Erythroblast (primary cell): ENCODE data around the gene SPSB3.

ENCODE experiments used
- GATA1 ChIP-seq: IDR thresholded peaks from 2 replicates; pipeline ENCODE4 v1.6.1; 2011; ENCODE audit warnings: low read depth, mild to moderate bottlenecking, control low read depth, low read length, moderate library complexity
- POLR2A ChIP-seq: IDR thresholded peaks from 2 replicates; pipeline ENCODE4 v1.6.1; 2011; ENCODE audit warnings: mild to moderate bottlenecking, low read length

- TF ChIP-seq POLR2A, result no peak
- no peak for TF ChIP-seq GATA1
Observed at GRCh38 chr16:1746693-1747195, 35.6 kb downstream of the SPSB3 start.
